ENCODE results near the gene KIF18B. TPM values are rescaled to one million over a fixed set of nuclear protein-coding genes. Genes with fewer than 3 reads are reported as not detected.

KIF18B gene
- total and polyA plus RNA-seq, 2 donors, result 2.4 to 3.5 TPM

- peak within 1 kb of the TSS; percentile 60 to 63 for H3K4me3 ChIP-seq (ENCODE audit: low read length in 2 of 2)
- H3K4me1 ChIP-seq (ENCODE audit: control insufficient read depth in 2 of 2, insufficient read depth in 2 of 2, low read length in 2 of 2), result peaks cover 7 to 11% of the 10 kb centered on the region in 2 donors
- under 1% methylated on average over 54 of the region's 54 CpGs for WGBS
These were observed 48.3 kb downstream of the KIF18B start, which contains the start of gene EFTUD2 for GRCh38 chr17:44899074-44899782. TSS of gene EFTUD2 (minus strand) at chr17:44899445. CDS start at chr17:44894521, 4,924 bp downstream.

GRCh38 chr17:44898768-44899073 is 48.9 kb downstream of the KIF18B start:
- Histone ChIP-seq H3K36me3 (ENCODE audit: control insufficient read depth in 2 of 2, insufficient read depth in 2 of 2, low read length in 1 of 2) (peaks cover 4 to 10% of the 10 kb centered on the region in 2 donors), H3K27me3 (ENCODE audit: control insufficient read depth in 2 of 2, insufficient read depth in 1 of 2, low read length in 1 of 2) (peaks cover 0 to 21% of the 10 kb centered on the region in 2 donors), H3K27ac (ENCODE audit: low read depth in 1 of 2, low read length in 1 of 2) (peak overlapping the region; percentile 87 to 96), H3K9me3 (ENCODE audit: control insufficient read depth in 2 of 2, insufficient read depth in 1 of 2, low read length in 1 of 2) (no peaks in the 10 kb centered on the region), H3K4me3 (ENCODE audit: low read length in 2 of 2) (peak overlapping the region; percentile 60 to 63), H3K4me1 (ENCODE audit: control insufficient read depth in 2 of 2, insufficient read depth in 2 of 2, low read length in 2 of 2) (peaks cover 7 to 11% of the 10 kb centered on the region in 2 donors)
- no peak for DNase-seq (ENCODE audit: low read depth in 6 of 9, low spot score in 9 of 9)
- WGBS, result under 1% methylated on average over 7 of the region's 7 CpGs

More at GRCh38 chr17:44899074-44899782, 48.3 kb downstream of the KIF18B start, which contains the start of gene EFTUD2:
- Histone ChIP-seq H3K27me3 (ENCODE audit: control insufficient read depth in 2 of 2, insufficient read depth in 1 of 2, low read length in 1 of 2) (peaks cover 0 to 24% of the 10 kb centered on the region in 2 donors), H3K36me3 (ENCODE audit: control insufficient read depth in 2 of 2, insufficient read depth in 2 of 2, low read length in 1 of 2) (peaks cover 4 to 5% of the 10 kb centered on the region in 2 donors), H3K9me3 (ENCODE audit: control insufficient read depth in 2 of 2, insufficient read depth in 1 of 2, low read length in 1 of 2) (no peaks in the 10 kb centered on the region), H3K27ac (ENCODE audit: low read depth in 1 of 2, low read length in 1 of 2) (peak within 1 kb of the TSS; percentile 87 to 96)
- DNase-seq (ENCODE audit: low read depth in 6 of 9, low spot score in 9 of 9), result peak; percentile 81 to 96 (median 90)

GRCh38 chr17:44894642-44895041 is 52.9 kb downstream of the KIF18B start:
- no peaks in the 10 kb centered on the region for H3K9me3 ChIP-seq (ENCODE audit: control insufficient read depth in 2 of 2, insufficient read depth in 1 of 2, low read length in 1 of 2)
- H3K36me3 ChIP-seq (ENCODE audit: control insufficient read depth in 2 of 2, insufficient read depth in 2 of 2, low read length in 1 of 2), result peaks cover 20 to 23% of the 10 kb centered on the region in 2 donors
- H3K27ac ChIP-seq (ENCODE audit: low read depth in 1 of 2, low read length in 1 of 2), result no peak overlapping the region
- H3K4me1 ChIP-seq (ENCODE audit: control insufficient read depth in 2 of 2, insufficient read depth in 2 of 2, low read length in 2 of 2), result peaks cover 3 to 5% of the 10 kb centered on the region in 2 donors
- over 99% methylated on average over 4 of the region's 4 CpGs for WGBS
- no peak overlapping the region for H3K4me3 ChIP-seq (ENCODE audit: low read length in 2 of 2)
- no peaks in the 10 kb centered on the region for H3K27me3 ChIP-seq (ENCODE audit: control insufficient read depth in 2 of 2, insufficient read depth in 1 of 2, low read length in 1 of 2)
- no peak for DNase-seq (ENCODE audit: low read depth in 6 of 9, low spot score in 9 of 9)

- H3K27me3 ChIP-seq (ENCODE audit: control insufficient read depth in 2 of 2, insufficient read depth in 1 of 2, low read length in 1 of 2), result no peaks in the 10 kb centered on the region
- DNase-seq (ENCODE audit: low read depth in 6 of 9, low spot score in 9 of 9), result no peak
- H3K9me3 ChIP-seq (ENCODE audit: control insufficient read depth in 2 of 2, insufficient read depth in 1 of 2, low read length in 1 of 2), result no peaks in the 10 kb centered on the region
- H3K4me1 ChIP-seq (ENCODE audit: control insufficient read depth in 2 of 2, insufficient read depth in 2 of 2, low read length in 2 of 2), result peaks cover 13 to 17% of the 10 kb centered on the region in 2 donors
- H3K36me3 ChIP-seq (ENCODE audit: control insufficient read depth in 2 of 2, insufficient read depth in 2 of 2, low read length in 1 of 2), result peaks cover 20 to 34% of the 10 kb centered on the region in 2 donors
- H3K4me3 ChIP-seq (ENCODE audit: low read length in 2 of 2), result no peak overlapping the region
- no peak overlapping the region for H3K27ac ChIP-seq (ENCODE audit: low read depth in 1 of 2, low read length in 1 of 2)
These were observed 55.3 kb downstream of the KIF18B start for GRCh38 chr17:44892250-44892649.

GRCh38 chr17:44889003-44889402 is 58.6 kb downstream of the KIF18B start:
- WGBS, result 93% methylated on average over 7 of the region's 7 CpGs
- Histone ChIP-seq H3K27ac (ENCODE audit: low read depth in 1 of 2, low read length in 1 of 2) (no peak overlapping the region), H3K27me3 (ENCODE audit: control insufficient read depth in 2 of 2, insufficient read depth in 1 of 2, low read length in 1 of 2) (no peaks in the 10 kb centered on the region), H3K36me3 (ENCODE audit: control insufficient read depth in 2 of 2, insufficient read depth in 2 of 2, low read length in 1 of 2) (peaks cover 36 to 53% of the 10 kb centered on the region in 2 donors), H3K9me3 (ENCODE audit: control insufficient read depth in 2 of 2, insufficient read depth in 1 of 2, low read length in 1 of 2) (no peaks in the 10 kb centered on the region), H3K4me1 (ENCODE audit: control insufficient read depth in 2 of 2, insufficient read depth in 2 of 2, low read length in 2 of 2) (peaks cover 13 to 17% of the 10 kb centered on the region in 2 donors), H3K4me3 (ENCODE audit: low read length in 2 of 2) (no peak overlapping the region)
- no peak for DNase-seq (ENCODE audit: low read depth in 6 of 9, low spot score in 9 of 9)

GRCh38 chr17:44887971-44888954 is 59.3 kb downstream of the KIF18B start:
- Histone ChIP-seq H3K36me3 (ENCODE audit: control insufficient read depth in 2 of 2, insufficient read depth in 2 of 2, low read length in 1 of 2) (peaks cover 35 to 54% of the 10 kb centered on the region in 2 donors), H3K27me3 (ENCODE audit: control insufficient read depth in 2 of 2, insufficient read depth in 1 of 2, low read length in 1 of 2) (no peaks in the 10 kb centered on the region), H3K4me3 (ENCODE audit: low read length in 2 of 2) (no peak overlapping the region), H3K9me3 (ENCODE audit: control insufficient read depth in 2 of 2, insufficient read depth in 1 of 2, low read length in 1 of 2) (no peaks in the 10 kb centered on the region), H3K27ac (ENCODE audit: low read depth in 1 of 2, low read length in 1 of 2) (peak overlapping the region; percentile 68 to 69), H3K4me1 (ENCODE audit: control insufficient read depth in 2 of 2, insufficient read depth in 2 of 2, low read length in 2 of 2) (peaks cover 13 to 17% of the 10 kb centered on the region in 2 donors)
- WGBS, result 25% methylated on average over 10 of the region's 10 CpGs
- peak in 1 of 9 donors; percentile 40 for DNase-seq (ENCODE audit: low read depth in 6 of 9, low spot score in 9 of 9)

GRCh38 chr17:44887016-44887415 is 60.6 kb downstream of the KIF18B start:
- Histone ChIP-seq H3K36me3 (ENCODE audit: control insufficient read depth in 2 of 2, insufficient read depth in 2 of 2, low read length in 1 of 2) (peaks cover 35 to 55% of the 10 kb centered on the region in 2 donors), H3K9me3 (ENCODE audit: control insufficient read depth in 2 of 2, insufficient read depth in 1 of 2, low read length in 1 of 2) (no peaks in the 10 kb centered on the region), H3K27ac (ENCODE audit: low read depth in 1 of 2, low read length in 1 of 2) (no peak overlapping the region), H3K4me1 (ENCODE audit: control insufficient read depth in 2 of 2, insufficient read depth in 2 of 2, low read length in 2 of 2) (peaks cover 13 to 17% of the 10 kb centered on the region in 2 donors), H3K4me3 (ENCODE audit: low read length in 2 of 2) (no peak overlapping the region), H3K27me3 (ENCODE audit: control insufficient read depth in 2 of 2, insufficient read depth in 1 of 2, low read length in 1 of 2) (no peaks in the 10 kb centered on the region)
- WGBS, result 92% methylated on average over 1 of the region's 1 CpG
- DNase-seq (ENCODE audit: low read depth in 6 of 9, low spot score in 9 of 9), result no peak

- WGBS, result 98% methylated on average over 2 of the region's 2 CpGs
- H3K36me3 ChIP-seq (ENCODE audit: control insufficient read depth in 2 of 2, insufficient read depth in 2 of 2, low read length in 1 of 2), result peaks cover 47 to 71% of the 10 kb centered on the region in 2 donors
- H3K27ac ChIP-seq (ENCODE audit: low read depth in 1 of 2, low read length in 1 of 2), result no peak overlapping the region
These were observed 62.6 kb downstream of the KIF18B start for GRCh38 chr17:44884941-44885340.

GRCh38 chr17:44881145-44881544 is 66.4 kb downstream of the KIF18B start:
- no peak for DNase-seq (ENCODE audit: low read depth in 6 of 9, low spot score in 9 of 9)
- Histone ChIP-seq H3K4me1 (ENCODE audit: control insufficient read depth in 2 of 2, insufficient read depth in 2 of 2, low read length in 2 of 2) (no peaks in the 10 kb centered on the region), H3K36me3 (ENCODE audit: control insufficient read depth in 2 of 2, insufficient read depth in 2 of 2, low read length in 1 of 2) (peaks cover 61 to 85% of the 10 kb centered on the region in 2 donors), H3K9me3 (ENCODE audit: control insufficient read depth in 2 of 2, insufficient read depth in 1 of 2, low read length in 1 of 2) (no peaks in the 10 kb centered on the region), H3K27ac (ENCODE audit: low read depth in 1 of 2, low read length in 1 of 2) (no peak overlapping the region), H3K4me3 (ENCODE audit: low read length in 2 of 2) (no peak overlapping the region), H3K27me3 (ENCODE audit: control insufficient read depth in 2 of 2, insufficient read depth in 1 of 2, low read length in 1 of 2) (no peaks in the 10 kb centered on the region)
- 97% methylated on average over 4 of the region's 4 CpGs for WGBS

More at GRCh38 chr17:44884941-44885340, 62.6 kb downstream of the KIF18B start:
- Histone ChIP-seq H3K27me3 (ENCODE audit: control insufficient read depth in 2 of 2, insufficient read depth in 1 of 2, low read length in 1 of 2) (no peaks in the 10 kb centered on the region), H3K9me3 (ENCODE audit: control insufficient read depth in 2 of 2, insufficient read depth in 1 of 2, low read length in 1 of 2) (no peaks in the 10 kb centered on the region), H3K4me3 (ENCODE audit: low read length in 2 of 2) (no peak overlapping the region), H3K4me1 (ENCODE audit: control insufficient read depth in 2 of 2, insufficient read depth in 2 of 2, low read length in 2 of 2) (peaks cover 13 to 17% of the 10 kb centered on the region in 2 donors)
- DNase-seq (ENCODE audit: low read depth in 6 of 9, low spot score in 9 of 9), result no peak

Data from thymus (tissue), 11 donors.